ENCODE results near the gene PAAF1.
A peak's percentile ranks its signal among the peaks of the same experiment; 100 is the strongest.
"Not testable (repeated sequence)": the region's sequence is repeated elsewhere in the genome, so short reads cannot be mapped to it uniquely, and the experiment has no call there.

Gene PAAF1

GRCh38 chr11:73888244-73888643 lies 11.4 kb downstream of the PAAF1 start:
- DNase-seq = no peak

- no peak for DNase-seq
These were observed 12.2 kb downstream of the PAAF1 start for GRCh38 chr11:73889019-73889418.

GRCh38 chr11:73889536-73889935 lies 12.7 kb downstream of the PAAF1 start:
- DNase-seq = no peak

- DNase-seq = no peak
These were observed 16.2 kb downstream of the PAAF1 start for GRCh38 chr11:73893041-73893440.

- DNase-seq = no peak
These were observed 18.0 kb downstream of the PAAF1 start for GRCh38 chr11:73894725-73895335.

- no peak for DNase-seq
These were observed 25.5 kb downstream of the PAAF1 start for GRCh38 chr11:73902303-73902702.

- peak; percentile 1 for DNase-seq
These were observed 30.4 kb downstream of the PAAF1 start for GRCh38 chr11:73907191-73907590.

- DNase-seq = no peak
These were observed 35.2 kb downstream of the PAAF1 start for GRCh38 chr11:73912026-73912425.

GRCh38 chr11:73913472-73913871 lies 36.7 kb downstream of the PAAF1 start:
- DNase-seq = no peak

GRCh38 chr11:73914284-73914683 lies 37.5 kb downstream of the PAAF1 start:
- no peak for DNase-seq

- no peak for DNase-seq
These were observed 39.6 kb downstream of the PAAF1 start for GRCh38 chr11:73916435-73916834.

GRCh38 chr11:73921180-73921579 lies 44.4 kb downstream of the PAAF1 start:
- no peak for DNase-seq

- no peak for DNase-seq
These were observed 52.6 kb downstream of the PAAF1 start for GRCh38 chr11:73929388-73929787.

GRCh38 chr11:73931039-73931645 lies 54.3 kb downstream of the PAAF1 start:
- DNase-seq = peak; percentile 21

GRCh38 chr11:73931951-73932350 lies 55.2 kb downstream of the PAAF1 start:
- no peak for DNase-seq

- DNase-seq = no peak
These were observed 56.0 kb downstream of the PAAF1 start for GRCh38 chr11:73932781-73933180.

GRCh38 chr11:73936047-73936446 lies 59.2 kb downstream of the PAAF1 start:
- DNase-seq = not testable (repeated sequence)

GRCh38 chr11:73939096-73939495 lies 62.3 kb downstream of the PAAF1 start:
- DNase-seq = no peak

GRCh38 chr11:73940801-73941570 lies 64.2 kb downstream of the PAAF1 start:
- DNase-seq = no peak

GRCh38 chr11:73942010-73942409 lies 65.2 kb downstream of the PAAF1 start:
- DNase-seq = no peak

- no peak for DNase-seq
These were observed 67.3 kb downstream of the PAAF1 start for GRCh38 chr11:73944085-73944484.

GRCh38 chr11:73944901-73945300 lies 68.1 kb downstream of the PAAF1 start:
- DNase-seq = no peak

GRCh38 chr11:73945396-73945795 lies 68.6 kb downstream of the PAAF1 start:
- DNase-seq = no peak

GRCh38 chr11:73946798-73947458 lies 70.1 kb downstream of the PAAF1 start:
- no peak for DNase-seq

Data from CD4-positive, alpha-beta T cell treated with Interleukin-21 for 1 hour (primary cell).